Endothelial cell of umbilical vein (primary cell): ENCODE data around the gene ZBTB25. TPM values are rescaled to one million over a fixed set of nuclear protein-coding genes. Genes with fewer than 3 reads are reported as not detected.

Experiments used
- BruUV-seq: library from RNA; stranded (reverse); fragments of 400-500 nt; replicated peaks from 2 replicates; lab custom pipeline; 2021; lab: Mats Ljungman, UMichigan
- CTCF ChIA-PET: fragments of 300-600, 350-600 bp; sonication (Branson Sonifier 250); formaldehyde crosslinking; loops from one replicate; lab custom pipeline; 2021; ENCODE audit warnings: antibody characterized with exemption, inconsistent platforms; lab: Charles Lee
- POLR2A ChIA-PET: fragments of 300-600, 350-600 bp; sonication (Branson Sonifier 250); formaldehyde crosslinking; loops from one replicate; lab custom pipeline; 2021; ENCODE audit warnings: antibody characterized with exemption, inconsistent platforms; lab: Charles Lee
- DNase-seq: peaks from one replicate; pipeline ENCODE4 v3.0.0-alpha.2; 2011; ENCODE audit warnings: low read depth, low spot score
- FAIRE-seq: peaks from 2 replicates; lab custom pipeline; 2011; peaks lifted over from hg19 to GRCh38; lab: Jason Lieb, UNC
- H2AFZ ChIP-seq: 2 replicates; pipeline ENCODE4 v1.6.0; 2012; ENCODE audit warnings: low read depth, low read length, control low read depth, inconsistent platforms
- H3K27ac ChIP-seq: 2 replicates; pipeline ENCODE4 v1.5.1; 2011; ENCODE audit warnings: low read depth, mild to moderate bottlenecking, control low read depth, low read length, moderate library complexity; ENCODE audit not compliant: insufficient read depth
- H3K27me3 ChIP-seq, 2 experiments: 2 replicates each; pipeline versions ENCODE4 v1.6.0 to v1.6.1; 2011; ENCODE audit warnings: low read length in 2 of 2, mixed read lengths in 1 of 2; ENCODE audit not compliant: control insufficient read depth in 2 of 2, insufficient read depth in 2 of 2
- H3K36me3 ChIP-seq, 2 experiments: 2 replicates in 1 of 2; 3 replicates in 1 of 2; pipeline ENCODE4 v1.5.1; 2011; ENCODE audit warnings: low read length in 2 of 2, mild to moderate bottlenecking in 1 of 2, moderate library complexity in 1 of 2; ENCODE audit not compliant: control insufficient read depth in 2 of 2, insufficient read depth in 2 of 2; ENCODE audit errors: extremely low read depth in 1 of 2
- H3K4me1 ChIP-seq: 3 replicates; pipeline ENCODE4 v1.5.1; 2011; ENCODE audit warnings: mild to moderate bottlenecking, low read length; ENCODE audit not compliant: control insufficient read depth, insufficient read depth; ENCODE audit errors: extremely low read depth
- H3K4me2 ChIP-seq: 2 replicates; pipeline ENCODE4 v1.6.1; 2011; ENCODE audit warnings: low read length, control low read depth, mixed read lengths; ENCODE audit not compliant: insufficient read depth
- H3K4me3 ChIP-seq, 3 experiments: fragments of 200-600 bp in 1 of 3; sonication (generic), shearing (Covaris generic) in 1 of 3; replicated peaks in 1 of 3; 2 replicates each; pipeline ENCODE4 v1.5.1; 2011 to 2016; ENCODE audit warnings: control low read depth in 3 of 3, low read length in 3 of 3, mild to moderate bottlenecking in 2 of 3, inconsistent platforms in 1 of 3, low read depth in 1 of 3, moderate library complexity in 1 of 3; ENCODE audit not compliant: insufficient read depth in 1 of 3
- H3K79me2 ChIP-seq: 2 replicates; pipeline ENCODE4 v1.6.0; 2012; ENCODE audit warnings: low read length, inconsistent platforms; ENCODE audit not compliant: control insufficient read depth, insufficient read depth
- H3K9ac ChIP-seq: replicated peaks from 2 replicates; pipeline ENCODE3; 2011; ENCODE audit warnings: low read length, control low read depth; ENCODE audit not compliant: insufficient read depth; ENCODE audit errors: extremely low read depth
- H3K9me1 ChIP-seq: replicated peaks from 3 replicates; pipeline ENCODE4 v1.6.0; 2011; ENCODE audit warnings: mild to moderate bottlenecking, low read length; ENCODE audit not compliant: control insufficient read depth, insufficient read depth; ENCODE audit errors: extremely low read depth
- H3K9me3 ChIP-seq: replicated peaks from 2 replicates; pipeline ENCODE4 v1.5.1; 2012; ENCODE audit warnings: low read length, inconsistent platforms; ENCODE audit not compliant: control insufficient read depth, insufficient read depth
- H4K20me1 ChIP-seq: replicated peaks from 2 replicates; pipeline ENCODE3; 2011; ENCODE audit warnings: mild to moderate bottlenecking, low read length; ENCODE audit not compliant: control insufficient read depth, insufficient read depth; ENCODE audit errors: extremely low read depth
- EZH2 ChIP-seq: IDR thresholded peaks from 2 replicates; pipeline ENCODE4 v1.6.1; 2012; ENCODE audit warnings: borderline replicate concordance, low read depth, mild to moderate bottlenecking, moderate library complexity, low read length, inconsistent platforms; ENCODE audit not compliant: severe bottlenecking
- FOS ChIP-seq: IDR thresholded peaks from 2 replicates; pipeline ENCODE4 v1.6.1; 2011; ENCODE audit warnings: mild to moderate bottlenecking, low read length, moderate library complexity, borderline replicate concordance; ENCODE audit not compliant: insufficient read depth
- GATA2 ChIP-seq: IDR thresholded peaks from 2 replicates; pipeline ENCODE4 v1.7.0; 2011; ENCODE audit warnings: low read depth, mild to moderate bottlenecking, moderate library complexity, mixed read lengths, low read length; ENCODE audit not compliant: insufficient read length, insufficient read depth
- JUN ChIP-seq: IDR thresholded peaks from 2 replicates; pipeline ENCODE4 v1.6.1; 2011; ENCODE audit warnings: borderline replicate concordance, low read depth; ENCODE audit not compliant: insufficient read length, insufficient read depth
- MYC ChIP-seq: IDR thresholded peaks from one replicate; pipeline ENCODE4 v1.6.1; 2011; ENCODE audit warnings: mild to moderate bottlenecking, low read depth, low read length
- POLR2A ChIP-seq: IDR thresholded peaks from 2 replicates; pipeline ENCODE4 v1.6.1; 2012; ENCODE audit warnings: low read depth, mild to moderate bottlenecking, control low read depth, low read length
- POLR2AphosphoS5 ChIP-seq: IDR thresholded peaks from 2 replicates; pipeline ENCODE4 v1.6.1; 2012; ENCODE audit warnings: low read depth, mild to moderate bottlenecking, control low read depth, low read length, moderate library complexity; ENCODE audit not compliant: insufficient read depth
- dilution Hi-C: fragments of 300-500 bp; cut with MboI; formaldehyde crosslinking; loops from one replicate; pipeline ENCODE4 v1.15.0; 2019; ENCODE audit warnings: low sequenced_read_pairs; ENCODE audit not compliant: extremely low pct_ligation_motif_present
- intact Hi-C: fragments of 100-400 bp; cut with micrococcal nuclease; formaldehyde crosslinking; loops from one replicate; pipeline ENCODE4 v1.10.0; 2022
- polyA plus RNA-seq, 4 experiments: library from polyadenylated mRNA; depleted of rRNA in 3 of 4; stranded (reverse) in 3 of 4; unstranded in 1 of 4; fragments of >200 nt; gene quantifications; 2 replicates each; pipeline versions ENCODE4 v1.2.1 to v1.2.3, GENCODE V29; 2011 to 2012; ENCODE audit warnings: missing spikeins in 1 of 4
- total RNA-seq: library from RNA; stranded (reverse); gene quantifications from 2 replicates; pipeline ENCODE4 v1.2.3, GENCODE V29; 2021
- TF ChIP-seq, protein P1 (sequence below): IDR thresholded peaks from 2 replicates; pipeline ENCODE4 v1.6.1; 2011; ENCODE audit not compliant: insufficient read depth, insufficient read length
- TF ChIP-seq, protein P2 (sequence below), 2 donors: IDR thresholded peaks; 1 replicate in 1 of 2; 2 replicates in 1 of 2; pipeline ENCODE4 v1.5.1; 2011; ENCODE audit warnings: low read length in 2 of 2, mild to moderate bottlenecking in 2 of 2, moderate library complexity in 2 of 2, control low read depth in 1 of 2, inconsistent platforms in 1 of 2, low read depth in 1 of 2; ENCODE audit not compliant: insufficient read depth in 1 of 2; ENCODE audit errors: extremely low read depth in 1 of 2

Gene ZBTB25
- total and polyA plus RNA-seq, 2 donors (not counting 3 experiments of a cell fraction or from before 2014, with no cell fraction given): 3.2 to 7.7 TPM

DNA sequence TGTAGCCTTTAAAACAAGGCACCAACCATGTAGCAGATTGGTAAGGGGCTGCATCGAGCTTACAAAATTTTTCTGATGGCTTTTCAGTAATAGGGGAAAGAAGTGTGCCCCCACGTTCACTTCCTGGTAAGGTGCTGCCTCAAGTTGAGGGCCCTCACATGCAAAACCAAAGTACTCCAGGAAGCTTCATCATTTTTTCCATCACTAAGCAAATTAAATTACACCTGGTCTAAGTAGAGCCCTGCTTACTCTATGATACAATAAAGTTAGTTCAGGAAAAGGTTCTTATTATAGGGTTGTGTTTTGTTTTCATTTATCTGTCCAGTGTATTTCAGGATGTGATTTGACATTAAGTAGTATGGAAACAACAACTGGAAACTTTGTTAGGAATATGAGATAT is 53.4 kb downstream of the ZBTB25 start:
- no peaks in the 10 kb centered on the region for H4K20me1 ChIP-seq
- no peak overlapping the region for H3K27ac ChIP-seq
- H3K36me3 ChIP-seq: peaks cover 4 to 7% of the 10 kb centered on the region in 2 experiments
- POLR2A ChIA-PET: no interaction called here
- no peak overlapping the region for H3K4me3 ChIP-seq
- no peak overlapping the region for H2AFZ ChIP-seq
- no peak overlapping the region for H3K4me2 ChIP-seq
- TF ChIP-seq EZH2 (no peak), GATA2 (no peak), MYC (no peak), POLR2AphosphoS5 (no peak), POLR2A (no peak), FOS (no peak), JUN (no peak)
- TF ChIP-seq, protein P1, sequence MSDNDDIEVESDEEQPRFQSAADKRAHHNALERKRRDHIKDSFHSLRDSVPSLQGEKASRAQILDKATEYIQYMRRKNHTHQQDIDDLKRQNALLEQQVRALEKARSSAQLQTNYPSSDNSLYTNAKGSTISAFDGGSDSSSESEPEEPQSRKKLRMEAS: no peak
- TF ChIP-seq, protein P2, sequence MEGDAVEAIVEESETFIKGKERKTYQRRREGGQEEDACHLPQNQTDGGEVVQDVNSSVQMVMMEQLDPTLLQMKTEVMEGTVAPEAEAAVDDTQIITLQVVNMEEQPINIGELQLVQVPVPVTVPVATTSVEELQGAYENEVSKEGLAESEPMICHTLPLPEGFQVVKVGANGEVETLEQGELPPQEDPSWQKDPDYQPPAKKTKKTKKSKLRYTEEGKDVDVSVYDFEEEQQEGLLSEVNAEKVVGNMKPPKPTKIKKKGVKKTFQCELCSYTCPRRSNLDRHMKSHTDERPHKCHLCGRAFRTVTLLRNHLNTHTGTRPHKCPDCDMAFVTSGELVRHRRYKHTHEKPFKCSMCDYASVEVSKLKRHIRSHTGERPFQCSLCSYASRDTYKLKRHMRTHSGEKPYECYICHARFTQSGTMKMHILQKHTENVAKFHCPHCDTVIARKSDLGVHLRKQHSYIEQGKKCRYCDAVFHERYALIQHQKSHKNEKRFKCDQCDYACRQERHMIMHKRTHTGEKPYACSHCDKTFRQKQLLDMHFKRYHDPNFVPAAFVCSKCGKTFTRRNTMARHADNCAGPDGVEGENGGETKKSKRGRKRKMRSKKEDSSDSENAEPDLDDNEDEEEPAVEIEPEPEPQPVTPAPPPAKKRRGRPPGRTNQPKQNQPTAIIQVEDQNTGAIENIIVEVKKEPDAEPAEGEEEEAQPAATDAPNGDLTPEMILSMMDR (IDR thresholded peaks at IDR 0.05; ENCODE audit: extremely low read depth in 1 of 2, insufficient read depth in 1 of 2, low read depth in 1 of 2, low read length in 2 of 2): no peak
- H3K4me1 ChIP-seq: peaks cover 7% of the 10 kb centered on the region
- H3K27me3 ChIP-seq: no peaks in the 10 kb centered on the region
- no peaks in the 10 kb centered on the region for H3K9me3 ChIP-seq
- FAIRE-seq: no peak
- DNase-seq: no peak
- CTCF ChIA-PET: interaction anchor here (1.0 to 1.9 kb wide), 2 partner anchors 20 to 106 kb away, joined by 3 to 10 read pairs; no protein-coding TSS in a partner anchor
- H3K9me1 ChIP-seq: no peaks in the 10 kb centered on the region
- no peak overlapping the region for H3K9ac ChIP-seq
- intact Hi-C loops: no loop called here
- no TSS peak for BruUV-seq
- H3K79me2 ChIP-seq: no peaks in the 10 kb centered on the region
- dilution Hi-C loops: no loop called here
